Vein endothelial cell (primary cell): Measurements from ENCODE around the gene TAS2R60. TPM values are rescaled to one million over a fixed set of nuclear protein-coding genes. Genes with fewer than 3 reads are reported as not detected.

Source experiments
- total RNA-seq: library from RNA; depleted of rRNA; stranded (reverse); fragments of >200 nt; gene quantifications from 2 replicates; pipeline ENCODE4 v1.2.3, GENCODE V29; 2012

Gene TAS2R60
- not detected in 2 replicates for total RNA-seq

GRCh38 chr7:143443153-143443552 lies at the start of gene TAS2R60:
TAS2R60 (plus strand) TSS chr7:143443453; CDS start chr7:143443453, 0 bp downstream.

GRCh38 chr7:143408686-143409561 lies 34.3 kb upstream of the TAS2R60 start, which contains the start of gene EPHA1:
EPHA1 (minus strand) TSS chr7:143408856; CDS start chr7:143408805, 51 bp downstream.

GRCh38 chr7:143477501-143478150 lies 34.4 kb downstream of the TAS2R60 start, which contains the start of gene TAS2R41:
TAS2R41 (plus strand) TSS chr7:143477873; CDS start chr7:143477873, 0 bp downstream.

Other genes starting within 250 kb of the TAS2R60 start
- gene TAS2R40, start 221.4 kb upstream of the TAS2R60 start, total RNA-seq: not detected in 2 replicates
- 73.5 and 81.7 TPM in 2 replicates for gene GSTK1, start 180.0 kb upstream of the TAS2R60 start, total RNA-seq
- gene TMEM139, start 158.5 kb upstream of the TAS2R60 start, total RNA-seq: not detected in 2 replicates
- gene CASP2, start 155.1 kb upstream of the TAS2R60 start, total RNA-seq: 19.9 and 21.6 TPM in 2 replicates
- gene CLCN1, start 127.3 kb upstream of the TAS2R60 start, total RNA-seq: not detected in 2 replicates
- gene FAM131B, start 80.7 kb upstream of the TAS2R60 start, total RNA-seq: 0.65 and 0.76 TPM in 2 replicates
- 91.2 and 116 TPM in 2 replicates for gene ZYX, start 62.1 kb upstream of the TAS2R60 start, total RNA-seq
- 0.33 TPM in 1 of 2 replicates, not detected in the other for gene EPHA1, start 34.6 kb upstream of the TAS2R60 start, total RNA-seq
- gene TAS2R41, start 34.4 kb downstream of the TAS2R60 start, total RNA-seq: 0.19 TPM in 1 of 2 replicates, not detected in the other
- gene CTAGE15, start 128.3 kb downstream of the TAS2R60 start, total RNA-seq: not detected in 2 replicates
- gene TCAF2, start 177.5 kb downstream of the TAS2R60 start, total RNA-seq: 17.3 and 22.7 TPM in 2 replicates